Measurements from ENCODE around the gene RFX8. TPM values are rescaled to one million over a fixed set of nuclear protein-coding genes. Genes with fewer than 3 reads are reported as not detected.

The RFX8 gene
- total and polyA plus RNA-seq, 9 of the 15 experiments (the other 6 are each of a cell fraction or from before 2014, with no cell fraction given), result not detected

- TF ChIP-seq ZMIZ1 (IDR thresholded peaks at IDR 0.05; ENCODE audit: low read depth in 2 of 2, low read length in 2 of 2) (no peak), PHTF2 (CRISPR knock-in tag; IDR thresholded peaks at IDR 0.05) (no peak), MAFG (tag; conservative IDR thresholded peaks at IDR 0.05) (no peak), ZNF780A (CRISPR knock-in tag; IDR thresholded peaks at IDR 0.05) (no peak), ZNF830 (CRISPR knock-in tag; IDR thresholded peaks at IDR 0.05) (no peak), NRF1 (conservative IDR thresholded peaks at IDR 0.05 in 1 of 2, IDR thresholded peaks at IDR 0.05 in 1 of 2) (no peak), NONO (IDR thresholded peaks at IDR 0.05; ENCODE audit: low read depth in 2 of 2, low read length in 1 of 2) (no peak), ZFPM2 (CRISPR knock-in tag; IDR thresholded peaks at IDR 0.05) (no peak), ZNF347 (CRISPR knock-in tag; IDR thresholded peaks at IDR 0.05; ENCODE audit: low read depth) (no peak), ZNF445 (CRISPR knock-in tag; IDR thresholded peaks at IDR 0.05; ENCODE audit: low read depth) (no peak), DPF2 (IDR thresholded peaks at IDR 0.05) (no peak), TEAD2 (tag; IDR thresholded peaks at IDR 0.05) (no peak), ZBTB1 (CRISPR knock-in tag; IDR thresholded peaks at IDR 0.05; ENCODE audit: borderline replicate concordance, low read depth) (no peak), ATF3 (IDR thresholded peaks at IDR 0.05) (0 out of 2 replicates have a peak, but pooled peaks have one; percentile 13), ATF3 (CRISPR knock-in tag; conservative IDR thresholded peaks at IDR 0.05) (no peak), ETV1 (tag; conservative IDR thresholded peaks at IDR 0.05; ENCODE audit: low read depth) (0 out of 2 replicates have a peak, but pooled peaks have one; percentile 20)
Observed at GRCh38 chr2:101405351-101405899, 69.5 kb downstream of the RFX8 start (continued).

Measured in K562 (cell line).